GM19395 (cell line): ENCODE measurements around the gene CDH16.
"Not testable (repeated sequence)": the region's sequence is repeated elsewhere in the genome, so short reads cannot be mapped to it uniquely, and the experiment has no call there.

ENCODE experiments used
- ATAC-seq: cut with Tn5 transposase; IDR thresholded peaks from one replicate; pipeline ENCODE4 v1.9.1; 2021; ENCODE audit warnings: mild to moderate bottlenecking, moderate library complexity; ENCODE audit not compliant: unreplicated experiment

Gene CDH16, protein sequence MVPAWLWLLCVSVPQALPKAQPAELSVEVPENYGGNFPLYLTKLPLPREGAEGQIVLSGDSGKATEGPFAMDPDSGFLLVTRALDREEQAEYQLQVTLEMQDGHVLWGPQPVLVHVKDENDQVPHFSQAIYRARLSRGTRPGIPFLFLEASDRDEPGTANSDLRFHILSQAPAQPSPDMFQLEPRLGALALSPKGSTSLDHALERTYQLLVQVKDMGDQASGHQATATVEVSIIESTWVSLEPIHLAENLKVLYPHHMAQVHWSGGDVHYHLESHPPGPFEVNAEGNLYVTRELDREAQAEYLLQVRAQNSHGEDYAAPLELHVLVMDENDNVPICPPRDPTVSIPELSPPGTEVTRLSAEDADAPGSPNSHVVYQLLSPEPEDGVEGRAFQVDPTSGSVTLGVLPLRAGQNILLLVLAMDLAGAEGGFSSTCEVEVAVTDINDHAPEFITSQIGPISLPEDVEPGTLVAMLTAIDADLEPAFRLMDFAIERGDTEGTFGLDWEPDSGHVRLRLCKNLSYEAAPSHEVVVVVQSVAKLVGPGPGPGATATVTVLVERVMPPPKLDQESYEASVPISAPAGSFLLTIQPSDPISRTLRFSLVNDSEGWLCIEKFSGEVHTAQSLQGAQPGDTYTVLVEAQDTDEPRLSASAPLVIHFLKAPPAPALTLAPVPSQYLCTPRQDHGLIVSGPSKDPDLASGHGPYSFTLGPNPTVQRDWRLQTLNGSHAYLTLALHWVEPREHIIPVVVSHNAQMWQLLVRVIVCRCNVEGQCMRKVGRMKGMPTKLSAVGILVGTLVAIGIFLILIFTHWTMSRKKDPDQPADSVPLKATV

DNA sequence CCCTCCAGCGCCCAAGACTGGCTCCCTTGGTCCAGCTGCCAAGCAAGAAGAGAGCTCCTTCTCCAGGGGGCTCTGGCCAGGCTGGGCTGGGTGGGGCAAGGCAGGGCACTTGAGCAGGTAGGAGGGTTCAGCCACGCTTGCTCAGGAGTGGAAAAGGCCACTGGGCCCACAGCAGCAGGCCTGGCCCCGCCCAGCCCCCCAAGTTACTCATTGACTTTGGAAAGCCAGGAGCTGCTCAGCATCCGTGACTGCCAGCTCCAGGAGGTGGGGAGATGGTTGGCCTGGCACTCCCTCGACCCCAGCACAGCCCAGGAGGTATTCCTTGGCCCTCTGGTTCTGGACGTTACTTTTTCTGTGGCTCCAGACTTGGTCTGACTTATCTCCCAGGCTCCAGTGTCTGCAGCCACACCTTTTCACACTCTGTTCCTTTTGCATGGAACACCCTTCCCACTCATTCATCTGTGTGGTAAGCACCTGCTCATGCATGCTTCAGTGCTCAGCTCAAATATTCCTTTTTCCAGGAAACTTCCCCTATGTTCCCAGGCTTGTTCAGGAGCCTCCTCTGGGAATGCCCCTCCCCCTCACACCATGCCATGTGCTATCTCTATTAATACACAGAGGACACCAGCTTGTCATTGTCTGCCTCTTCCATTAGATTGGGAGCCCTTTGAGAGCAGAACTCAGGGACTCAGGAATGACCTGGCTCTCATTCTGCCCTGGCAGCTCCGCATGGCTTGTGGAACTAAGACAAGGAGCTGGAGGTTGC lies at the start of gene CDH16:
CDH16 (minus strand) TSS at position 83 of the 766 bp plus-strand sequence. CDS start 820 bp downstream, outside the sequence.
- ATAC-seq: no peak

GRCh38 chr16:66964049-66964448 lies 45.4 kb upstream of the CDH16 start:
- ATAC-seq: no peak

GRCh38 chr16:66961914-66962313 lies 43.2 kb upstream of the CDH16 start:
- no peak for ATAC-seq

- peak; percentile 76 for ATAC-seq
Measured at GRCh38 chr16:66961065-66961744, 42.5 kb upstream of the CDH16 start, which contains the start of gene CES3. CES3 (plus strand) TSS chr16:66961266; CDS start chr16:66961308, 42 bp downstream.

- ATAC-seq: no peak
Measured at GRCh38 chr16:66960270-66960669, 41.6 kb upstream of the CDH16 start.

GRCh38 chr16:66959704-66960161 lies 41.0 kb upstream of the CDH16 start:
- no peak for ATAC-seq

DNA sequence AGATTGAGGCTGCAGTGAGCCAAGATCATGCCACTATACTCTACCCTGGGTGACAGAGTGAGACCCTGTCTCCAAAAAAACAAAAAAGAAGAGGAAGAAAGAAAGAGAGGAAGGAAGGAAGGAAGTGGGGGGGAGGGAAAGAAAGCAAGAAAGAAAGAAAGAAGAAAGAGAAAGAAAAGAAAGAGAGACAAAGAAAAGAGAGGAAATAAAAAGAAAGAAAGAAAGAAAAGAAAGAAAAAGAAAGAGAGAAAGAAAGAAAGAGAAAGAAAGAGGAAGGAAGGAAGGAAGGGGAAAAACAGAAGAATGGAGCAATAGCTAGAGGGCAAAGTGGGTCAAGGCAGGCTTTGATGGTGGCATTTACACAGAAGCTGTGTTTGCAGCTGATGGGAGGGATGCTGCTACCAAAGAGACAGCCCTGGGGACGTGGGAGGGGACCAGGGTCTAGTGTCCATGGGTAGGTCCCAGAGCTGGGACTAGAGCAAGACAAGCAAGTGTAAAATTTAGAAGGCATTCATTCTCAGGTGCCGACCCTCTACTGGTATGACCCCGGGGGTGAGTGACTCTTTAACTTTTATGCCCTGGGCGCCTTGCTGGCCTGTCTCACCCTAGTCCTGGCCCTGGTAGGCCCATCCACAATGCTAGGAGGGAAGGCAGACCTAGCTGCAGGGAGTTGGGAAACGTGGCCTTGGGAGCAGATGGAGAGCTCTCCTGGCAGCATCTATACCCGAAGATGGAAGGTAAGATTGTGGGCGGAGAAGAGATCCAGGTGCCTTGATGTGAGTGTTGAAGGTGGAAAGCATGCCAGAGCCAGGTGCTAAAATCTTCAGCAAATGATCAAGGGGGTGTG lies 40.4 kb upstream of the CDH16 start:
- ATAC-seq: no peak

- not testable (repeated sequence) for ATAC-seq
Measured at GRCh38 chr16:66956154-66956457, 37.4 kb upstream of the CDH16 start.

DNA sequence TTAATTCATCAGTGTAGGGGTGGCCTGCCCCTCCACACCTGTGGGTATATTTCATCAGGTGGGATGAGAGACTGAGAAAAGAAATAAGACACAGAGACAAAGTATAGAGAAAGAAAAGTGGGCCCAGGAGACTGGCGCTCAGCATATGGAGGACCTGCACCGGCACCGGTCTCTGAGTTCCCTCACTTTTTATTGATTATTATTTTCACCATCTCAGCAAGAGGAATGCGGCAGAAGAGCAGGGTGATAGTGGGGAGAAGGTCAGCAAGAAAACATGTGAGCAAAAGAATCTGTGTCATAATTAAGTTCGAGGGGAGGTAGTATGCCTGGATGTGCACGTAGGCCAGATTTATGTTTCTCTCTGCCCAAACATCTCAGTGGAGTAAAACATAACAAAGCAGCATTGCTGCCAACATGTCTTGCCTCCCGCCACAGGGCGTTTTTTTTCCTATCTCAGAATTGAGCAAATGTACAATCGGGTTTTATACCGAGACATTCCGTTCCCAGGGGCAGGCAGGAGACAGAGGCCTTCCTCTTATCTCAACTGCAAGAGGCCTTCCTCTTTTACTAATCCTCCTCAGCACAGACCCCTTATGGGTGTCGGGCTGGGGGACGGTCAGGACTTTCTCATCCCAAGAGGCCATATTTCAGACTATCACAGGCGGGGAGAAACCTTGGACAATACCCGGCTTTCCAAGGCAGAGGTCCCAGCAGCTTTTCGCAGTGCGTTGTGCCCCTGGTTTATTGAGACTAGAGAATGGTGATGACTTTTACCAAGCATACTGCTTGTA lies 36.9 kb upstream of the CDH16 start:
- ATAC-seq: not testable (repeated sequence)

DNA sequence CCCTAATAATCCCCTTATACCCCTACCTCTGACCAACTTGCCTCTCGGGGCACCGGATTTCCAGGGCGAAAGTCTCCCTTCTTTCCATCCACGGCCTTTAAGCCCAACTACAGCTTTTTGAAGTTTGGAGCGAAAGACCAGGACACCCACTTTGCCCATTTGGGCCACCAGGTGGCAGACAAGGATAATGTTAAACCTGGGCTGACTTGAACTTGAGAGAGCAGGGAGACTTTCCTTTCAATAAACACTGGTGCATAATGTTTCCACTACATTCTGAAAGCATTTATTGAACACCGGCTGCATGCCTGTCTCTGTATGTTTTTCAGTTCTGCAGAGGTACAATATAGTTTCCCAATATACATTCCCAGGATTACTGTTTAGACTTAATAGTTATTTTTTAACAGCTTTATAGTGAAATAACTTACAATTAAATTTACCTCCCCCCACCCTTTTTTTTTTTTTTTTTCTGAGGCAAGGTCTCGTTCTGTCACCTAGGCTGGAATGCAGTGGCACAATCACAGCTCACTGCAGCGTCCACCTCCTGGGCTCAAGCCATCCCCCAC lies 35.5 kb upstream of the CDH16 start:
- ATAC-seq: no peak

- no peak for ATAC-seq
Measured at GRCh38 chr16:66953462-66954096, 34.9 kb upstream of the CDH16 start.

GRCh38 chr16:66952430-66953110 lies 33.9 kb upstream of the CDH16 start:
- ATAC-seq: no peak

GRCh38 chr16:66950971-66951790 lies 32.5 kb upstream of the CDH16 start:
- ATAC-seq: no peak

- ATAC-seq: no peak
Measured at GRCh38 chr16:66950437-66950836, 31.8 kb upstream of the CDH16 start.

DNA sequence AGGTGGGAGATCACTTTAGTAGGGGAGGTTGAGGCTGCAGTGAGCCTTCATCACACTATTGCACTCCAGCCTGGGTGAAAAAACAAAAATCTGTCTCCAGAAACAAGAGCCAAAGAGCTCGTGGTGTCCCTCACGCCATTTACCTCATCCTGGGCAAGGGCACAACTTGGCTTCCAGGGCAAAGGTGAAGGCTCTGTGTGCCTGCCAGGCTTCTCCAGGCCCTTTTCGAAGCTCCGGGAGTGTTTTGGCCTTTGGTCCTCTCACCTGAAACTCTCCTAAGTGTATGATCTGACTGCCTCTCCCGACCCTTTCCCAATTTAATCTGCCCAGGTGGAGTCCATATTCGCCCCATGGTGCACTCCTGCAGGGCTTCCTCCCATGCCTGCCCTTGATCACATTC lies 30.8 kb upstream of the CDH16 start:
- ATAC-seq: no peak

GRCh38 chr16:66948837-66949225 lies 30.1 kb upstream of the CDH16 start:
- ATAC-seq: no peak
